K562 (cell line): ENCODE results near the gene AACS. TPM values are rescaled to one million over a fixed set of nuclear protein-coding genes. Genes with fewer than 3 reads are reported as not detected.

ENCODE experiments used
- ATAC-seq: fragments of 200-7000 bp; cut with Tn5 transposase; 3 replicates; pipeline ENCODE4 v1.9.1; 2020; ENCODE audit warnings: moderate library complexity
- BruUV-seq: library from RNA; stranded (reverse); fragments of 400-500 nt; replicated peaks from 2 replicates; lab custom pipeline; 2021; lab: Mats Ljungman, UMichigan
- CTCF ChIA-PET: fragments of 300-600 bp; formaldehyde crosslinking; extraction: SDS; loops from one replicate; lab custom pipeline; 2021; ENCODE audit warnings: low intra/inter-chr PET ratio; lab: Yijun Ruan, JAX
- POLR2A ChIA-PET: fragments of 300-600, 350-650 bp; sonication (Branson Sonifier 250); formaldehyde crosslinking; extraction: SDS; loops from one replicate; lab custom pipeline; 2021; ENCODE audit warnings: antibody characterized with exemption, inconsistent platforms; lab: Yijun Ruan, JAX
- DNase-seq, 4 experiments: peaks; one replicate each; pipeline versions ENCODE4 v3.0.0 to v3.0.0-alpha.2; 2011 to 2018; ENCODE audit warnings: low spot score in 3 of 4, mixed read lengths in 3 of 4; ENCODE audit errors: extremely low read depth in 1 of 4
- FAIRE-seq: peaks from 2 replicates; lab custom pipeline; 2011; peaks lifted over from hg19 to GRCh38; lab: Jason Lieb, UNC
- H2AFZ ChIP-seq: 2 replicates; pipeline ENCODE4 v1.6.0; 2011; ENCODE audit warnings: low read depth, low read length, control low read depth, inconsistent platforms
- H3K27ac ChIP-seq: fragments of 200-600 bp; 3 replicates; pipeline ENCODE4 v1.8.0; 2011; ENCODE audit warnings: low read depth, mild to moderate bottlenecking, control low read depth, inconsistent platforms, low read length, moderate library complexity, mixed read lengths; ENCODE audit errors: extremely low read depth
- H3K27me3 ChIP-seq, 2 experiments: fragments of 300-600 bp in 1 of 2; 2 replicates in 1 of 2; 3 replicates in 1 of 2; pipeline versions ENCODE4 v1.6.0 to v1.8.0; 2011; ENCODE audit warnings: inconsistent platforms in 2 of 2, low read length in 2 of 2, mild to moderate bottlenecking in 1 of 2, mixed read lengths in 1 of 2, moderate library complexity in 1 of 2; ENCODE audit not compliant: control insufficient read depth in 2 of 2, insufficient read depth in 2 of 2
- H3K36me3 ChIP-seq: fragments of 300-600 bp; 3 replicates; pipeline ENCODE4 v1.8.0; 2011; ENCODE audit warnings: mild to moderate bottlenecking, low read length, inconsistent platforms; ENCODE audit not compliant: control insufficient read depth, insufficient read depth
- H3K4me1 ChIP-seq, 2 experiments: fragments of 200-600 bp in 1 of 2; replicated peaks in 1 of 2; 2 replicates in 1 of 2; 3 replicates in 1 of 2; pipeline versions ENCODE4 v1.5.1 to v1.8.0; 2011; ENCODE audit warnings: inconsistent platforms in 2 of 2, low read length in 2 of 2, mild to moderate bottlenecking in 1 of 2, mixed read lengths in 1 of 2, moderate library complexity in 1 of 2; ENCODE audit not compliant: control insufficient read depth in 2 of 2, insufficient read depth in 2 of 2
- H3K4me2 ChIP-seq: 2 replicates; pipeline ENCODE4 v1.6.1; 2011; ENCODE audit warnings: low read length, control low read depth, inconsistent platforms, mixed read lengths; ENCODE audit not compliant: insufficient read depth
- H3K4me3 ChIP-seq: fragments of 200-600 bp; sonication (generic), shearing (Covaris generic); 2 replicates; pipeline ENCODE4 v1.5.1; 2016; ENCODE audit warnings: control low read depth, inconsistent platforms
- H3K79me2 ChIP-seq: fragments of 200-600 bp; 3 replicates; pipeline ENCODE4 v1.8.0; 2011; ENCODE audit warnings: low read length, inconsistent platforms; ENCODE audit not compliant: control insufficient read depth, insufficient read depth
- H3K9ac ChIP-seq, 2 experiments: 2 replicates each; pipeline versions ENCODE4 v1.6.0 to v1.6.1; 2011; ENCODE audit warnings: low read depth in 2 of 2, low read length in 2 of 2, control low read depth in 1 of 2, inconsistent platforms in 1 of 2, mild to moderate bottlenecking in 1 of 2, mixed read lengths in 1 of 2; ENCODE audit not compliant: insufficient read depth in 1 of 2
- H3K9me1 ChIP-seq: one replicate; pipeline ENCODE4 v1.6.0; 2011; ENCODE audit warnings: inconsistent platforms, mild to moderate bottlenecking, low read length, moderate library complexity; ENCODE audit not compliant: control insufficient read depth, insufficient read depth
- H3K9me3 ChIP-seq: replicated peaks from 2 replicates; pipeline ENCODE4 v1.5.1; 2011; ENCODE audit warnings: low read depth, low read length, inconsistent platforms; ENCODE audit not compliant: control insufficient read depth, insufficient read depth
- H4K20me1 ChIP-seq: replicated peaks from 2 replicates; pipeline ENCODE4 v1.6.1; 2011; ENCODE audit warnings: low read length, inconsistent platforms, mixed read lengths; ENCODE audit not compliant: control insufficient read depth, insufficient read depth
- CBX5 ChIP-seq: IDR thresholded peaks from 2 replicates; pipeline ENCODE4 v1.6.1; 2014; ENCODE audit warnings: low read depth, borderline replicate concordance
- CHAMP1 ChIP-seq: fragments of 450-650 bp; IDR thresholded peaks from 2 replicates; pipeline ENCODE4 v1.6.1; 2016; ENCODE audit warnings: mild to moderate bottlenecking
- CXXC5 ChIP-seq: fragments of 250-450 bp; sonication (Bioruptor Pico); IDR thresholded peaks from 2 replicates; pipeline ENCODE4 v1.8.0; 2022; ENCODE audit warnings: inconsistent platforms, mild to moderate bottlenecking, moderate library complexity
- FOXM1 ChIP-seq, 2 experiments: fragments of 450-650 bp in 1 of 2; sonication (generic) in 1 of 2; formaldehyde crosslinking in 1 of 2; IDR thresholded peaks; 2 replicates each; pipeline versions ENCODE4 v1.6.1 to v1.9.0; 2017 to 2022; ENCODE audit warnings: low read depth in 2 of 2, mild to moderate bottlenecking in 2 of 2, missing genetic modification reagents in 1 of 2, moderate library complexity in 1 of 2
- HCFC1 ChIP-seq: IDR thresholded peaks from 2 replicates; pipeline ENCODE4 v1.6.1; 2012; ENCODE audit warnings: low read depth, low read length, improper control_type of control experiment
- NFYB ChIP-seq: IDR thresholded peaks from 2 replicates; pipeline ENCODE4 v1.6.1; 2011; ENCODE audit warnings: mild to moderate bottlenecking, moderate library complexity; ENCODE audit not compliant: insufficient read length; ENCODE audit errors: extremely low read depth
- PML ChIP-seq: IDR thresholded peaks from 2 replicates; pipeline ENCODE4 v1.6.1; 2012; ENCODE audit warnings: low read length, inconsistent platforms
- RBM25 ChIP-seq: fragments of 200-400 bp; formaldehyde crosslinking; IDR thresholded peaks from 2 replicates; pipeline ENCODE4 v1.6.1; 2018; ENCODE audit warnings: low read length, low read depth, moderate library complexity; ENCODE audit not compliant: severe bottlenecking
- SMARCA5 ChIP-seq: fragments of 450-650 bp; IDR thresholded peaks from 2 replicates; pipeline ENCODE4 v1.6.1; 2016
- SRSF9 ChIP-seq: fragments of 200-400 bp; formaldehyde crosslinking; IDR thresholded peaks from 2 replicates; pipeline ENCODE4 v1.6.1; 2017; ENCODE audit warnings: low read depth, low read length, borderline replicate concordance
- ZNF232 ChIP-seq: sonication (generic); formaldehyde crosslinking; IDR thresholded peaks from 2 replicates; pipeline ENCODE4 v1.8.0; 2022; ENCODE audit warnings: mild to moderate bottlenecking, missing genetic modification reagents
- ZNF766 ChIP-seq: fragments of 200-800 bp; sonication (Bioruptor generic); conservative IDR thresholded peaks from 2 replicates; pipeline ENCODE4 v1.6.1; 2016; ENCODE audit warnings: missing genetic modification characterization, missing compliant biosample characterization
- ZSCAN32 ChIP-seq: fragments of 450-650 bp; formaldehyde crosslinking; IDR thresholded peaks from 2 replicates; pipeline ENCODE4 v1.4.0; 2020; ENCODE audit warnings: mild to moderate bottlenecking, moderate library complexity
- WGBS: fragments of 100-300 bp; shearing (Covaris generic); methylation state at CpG from one replicate; pipeline ENCODE4 v1.1.6; 2016; ENCODE audit warnings: low coverage, mixed read lengths; ENCODE audit not compliant: insufficient coverage; ENCODE audit errors: missing lambda C conversion rate; 5-methylcytosine and 5-hydroxymethylcytosine counted together
- in situ Hi-C: fragments of 300-500 bp; cut with MboI; formaldehyde crosslinking; loops from 4 replicates; pipeline ENCODE4 v1.15.0; 2018; ENCODE audit warnings: inconsistent platforms, mixed read lengths
- intact Hi-C: fragments of 100-400 bp; cut with micrococcal nuclease; formaldehyde crosslinking; loops from 2 replicates; pipeline ENCODE4 v1.14.2; 2022
- polyA plus RNA-seq, 8 experiments: library from polyadenylated mRNA; depleted of rRNA in 4 of 8; stranded (reverse) in 5 of 8; unstranded in 3 of 8; fragments of >200 nt; fragmentation: Nextera tagmentation in 2 of 8; fragmentation: Illumina TruSeq in 1 of 8; extraction: Ambion mirVana in 2 of 8; extraction: Trizol in 1 of 8; gene quantifications; 2 replicates each; pipeline versions ENCODE4 v1.2.1 to v1.2.3, GENCODE V29; 2011 to 2014; ENCODE audit warnings: inconsistent platforms in 1 of 8, missing spikeins in 1 of 8
- total RNA-seq, 7 experiments: library from RNA; depleted of rRNA in 6 of 7; stranded (reverse); fragments of >200 nt in 6 of 7; fragmentation: Illumina TruSeq in 2 of 7; extraction: Trizol in 2 of 7; gene quantifications; 2 replicates each; pipeline versions ENCODE4 v1.2.1 to v1.2.3, GENCODE V29; 2011 to 2021; ENCODE audit warnings: low replicate concordance in 1 of 7
- TF ChIP-seq, protein P1 (sequence below): sonication (generic); formaldehyde crosslinking; IDR thresholded peaks from 2 replicates; pipeline ENCODE4 v1.5.0; 2020; ENCODE audit warnings: missing genetic modification reagents
- TF ChIP-seq, protein P2 (sequence below): sonication (generic); formaldehyde crosslinking; IDR thresholded peaks from 2 replicates; pipeline ENCODE4 v1.8.0; 2022; ENCODE audit warnings: missing genetic modification reagents, mild to moderate bottlenecking, moderate library complexity, borderline replicate concordance

AACS gene
- total and polyA plus RNA-seq, 9 of the 15 experiments (the other 6 are each of a cell fraction or from before 2014, with no cell fraction given): 2.4 to 13.0 (median 6.0) TPM

- TF ChIP-seq CHAMP1 (no peak), SMARCA5 (0 out of 2 replicates have a peak, but pooled peaks have one; percentile 19), CBX5 (no peak), RBM25 (peak; percentile 45)
- TF ChIP-seq, protein P1, sequence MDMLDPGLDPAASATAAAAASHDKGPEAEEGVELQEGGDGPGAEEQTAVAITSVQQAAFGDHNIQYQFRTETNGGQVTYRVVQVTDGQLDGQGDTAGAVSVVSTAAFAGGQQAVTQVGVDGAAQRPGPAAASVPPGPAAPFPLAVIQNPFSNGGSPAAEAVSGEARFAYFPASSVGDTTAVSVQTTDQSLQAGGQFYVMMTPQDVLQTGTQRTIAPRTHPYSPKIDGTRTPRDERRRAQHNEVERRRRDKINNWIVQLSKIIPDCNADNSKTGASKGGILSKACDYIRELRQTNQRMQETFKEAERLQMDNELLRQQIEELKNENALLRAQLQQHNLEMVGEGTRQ (CRISPR knock-in tag): peak; percentile 78
Measured at GRCh38 chr12:125149160-125150108, 84.2 kb downstream of the AACS start (continued).

DNA sequence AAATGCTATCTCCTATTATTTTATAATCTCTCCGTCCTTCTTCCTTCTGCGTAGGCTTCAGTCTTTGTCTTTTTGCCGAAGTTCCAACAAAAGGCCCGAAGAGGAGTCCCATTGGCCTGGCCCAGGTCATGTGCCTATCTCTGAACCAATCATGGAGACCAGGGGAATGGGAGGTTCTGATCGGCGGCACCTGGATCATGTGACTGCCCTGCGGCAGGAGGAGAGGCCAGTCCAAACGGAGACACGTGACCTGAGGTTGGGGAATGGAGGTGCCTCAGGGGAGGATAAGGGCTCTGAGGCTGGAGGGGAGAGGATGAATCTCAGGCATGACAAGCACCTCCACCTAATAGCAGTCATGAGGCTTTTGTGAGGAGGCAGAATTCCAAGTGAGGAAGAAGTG lies 86.0 kb downstream of the AACS start:
- ChIA-PET POLR2A (no interaction called here), CTCF (no interaction called here)
- FAIRE-seq (peak; percentile 46), ATAC-seq (peak; percentile 91), DNase-seq (peak; percentile 49 to 74 (median 70))
- Histone ChIP-seq H3K9me3 (no peaks in the 10 kb centered on the region), H3K27me3 (peaks cover 3 to 19% of the 10 kb centered on the region in 2 experiments; a peak in 2 of 5 replicates), H3K36me3 (no peaks in the 10 kb centered on the region), H2AFZ (peak overlapping the region; percentile 72), H3K4me2 (peak overlapping the region; percentile 49), H3K27ac (no peak overlapping the region), H3K4me3 (no peak overlapping the region), H3K9ac (no peak overlapping the region), H3K4me1 (no peaks in the 10 kb centered on the region; a peak in 2 of 5 replicates), H3K9me1 (no peaks in the 10 kb centered on the region), H4K20me1 (no peaks in the 10 kb centered on the region), H3K79me2 (no peaks in the 10 kb centered on the region)
- intact Hi-C loops: no loop called here
- in situ Hi-C loops: no loop called here
- 28% methylated on average over 8 of the region's 9 CpGs for WGBS
- no TSS peak for BruUV-seq
- no peak for TF ChIP-seq FOXM1 (IDR thresholded peaks at IDR 0.05; ENCODE audit: low read depth)
- no peak for TF ChIP-seq FOXM1 (CRISPR knock-in tag; IDR thresholded peaks at IDR 0.05; ENCODE audit: low read depth)
- no peak for TF ChIP-seq SRSF9
- no peak for TF ChIP-seq ZNF232
- TF ChIP-seq, protein P2, sequence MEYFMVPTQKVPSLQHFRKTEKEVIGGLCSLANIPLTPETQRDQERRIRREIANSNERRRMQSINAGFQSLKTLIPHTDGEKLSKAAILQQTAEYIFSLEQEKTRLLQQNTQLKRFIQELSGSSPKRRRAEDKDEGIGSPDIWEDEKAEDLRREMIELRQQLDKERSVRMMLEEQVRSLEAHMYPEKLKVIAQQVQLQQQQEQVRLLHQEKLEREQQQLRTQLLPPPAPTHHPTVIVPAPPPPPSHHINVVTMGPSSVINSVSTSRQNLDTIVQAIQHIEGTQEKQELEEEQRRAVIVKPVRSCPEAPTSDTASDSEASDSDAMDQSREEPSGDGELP (CRISPR knock-in tag): 0 out of 2 replicates have a peak, but pooled peaks have one; percentile 22
- TF ChIP-seq CXXC5: 0 out of 2 replicates have a peak, but pooled peaks have one; percentile 35
- peak; percentile 79 for TF ChIP-seq NFYB
- TF ChIP-seq HCFC1: no peak
- TF ChIP-seq PML: no peak
- TF ChIP-seq ZSCAN32 (CRISPR knock-in tag): no peak
- TF ChIP-seq ZNF766 (CRISPR knock-in tag): no peak
